HTERT RPE-1 (cell line): ENCODE measurements around the gene NADK.

Experiments
- in situ Hi-C: fragments of 300-500 bp; cut with MboI; formaldehyde crosslinking; loops from 4 replicates; pipeline ENCODE4 v1.14.3; 2020; ENCODE audit warnings: low sequenced_read_pairs

Gene NADK

GRCh38 chr1:1786836-1787605, 8.8 kb upstream of the NADK start:
- in situ Hi-C loops, result no loop called here

DNA sequence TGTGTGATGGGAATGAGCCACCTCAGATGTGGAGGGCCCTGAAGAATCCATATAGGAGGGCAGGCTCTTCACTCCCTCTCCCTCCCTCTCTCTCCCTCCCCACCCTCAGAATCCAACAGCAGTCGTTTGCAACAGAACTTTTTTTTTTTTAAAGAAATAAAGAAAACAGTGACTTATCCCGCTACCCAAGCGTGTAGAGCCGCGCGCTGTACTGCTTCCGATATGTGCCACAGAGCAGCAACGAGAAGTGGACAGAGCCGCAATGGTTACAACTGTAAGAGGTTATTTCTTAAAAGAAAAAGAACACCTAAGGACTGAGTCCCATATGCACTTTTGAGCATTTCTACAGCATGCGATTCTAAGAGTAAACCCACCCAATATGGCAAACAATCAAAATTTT, 7.4 kb upstream of the NADK start:
- in situ Hi-C loops, result no loop called here

GRCh38 chr1:1784933-1785332, 6.7 kb upstream of the NADK start:
- in situ Hi-C loops, result no loop called here

DNA sequence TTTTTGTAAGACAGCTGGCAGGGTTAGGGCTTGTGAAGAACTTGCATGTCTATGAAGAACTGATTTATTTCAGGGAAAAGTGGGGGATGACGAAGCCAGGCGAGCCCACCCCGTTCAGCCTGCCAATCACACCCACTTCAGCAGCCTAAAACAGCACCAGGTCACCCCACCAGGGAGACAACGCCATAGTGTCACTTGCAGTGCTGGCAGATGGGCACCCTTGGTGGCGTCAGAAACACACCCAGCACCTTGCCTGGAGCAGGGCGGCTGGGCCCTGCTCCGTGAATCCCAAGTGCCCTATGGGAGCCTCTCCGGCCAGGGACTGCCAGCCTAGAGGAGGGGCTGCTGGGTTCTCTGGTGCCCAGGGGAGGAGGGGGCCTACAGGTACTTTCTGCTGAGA, 5.0 kb upstream of the NADK start:
- in situ Hi-C loops, result no loop called here

DNA sequence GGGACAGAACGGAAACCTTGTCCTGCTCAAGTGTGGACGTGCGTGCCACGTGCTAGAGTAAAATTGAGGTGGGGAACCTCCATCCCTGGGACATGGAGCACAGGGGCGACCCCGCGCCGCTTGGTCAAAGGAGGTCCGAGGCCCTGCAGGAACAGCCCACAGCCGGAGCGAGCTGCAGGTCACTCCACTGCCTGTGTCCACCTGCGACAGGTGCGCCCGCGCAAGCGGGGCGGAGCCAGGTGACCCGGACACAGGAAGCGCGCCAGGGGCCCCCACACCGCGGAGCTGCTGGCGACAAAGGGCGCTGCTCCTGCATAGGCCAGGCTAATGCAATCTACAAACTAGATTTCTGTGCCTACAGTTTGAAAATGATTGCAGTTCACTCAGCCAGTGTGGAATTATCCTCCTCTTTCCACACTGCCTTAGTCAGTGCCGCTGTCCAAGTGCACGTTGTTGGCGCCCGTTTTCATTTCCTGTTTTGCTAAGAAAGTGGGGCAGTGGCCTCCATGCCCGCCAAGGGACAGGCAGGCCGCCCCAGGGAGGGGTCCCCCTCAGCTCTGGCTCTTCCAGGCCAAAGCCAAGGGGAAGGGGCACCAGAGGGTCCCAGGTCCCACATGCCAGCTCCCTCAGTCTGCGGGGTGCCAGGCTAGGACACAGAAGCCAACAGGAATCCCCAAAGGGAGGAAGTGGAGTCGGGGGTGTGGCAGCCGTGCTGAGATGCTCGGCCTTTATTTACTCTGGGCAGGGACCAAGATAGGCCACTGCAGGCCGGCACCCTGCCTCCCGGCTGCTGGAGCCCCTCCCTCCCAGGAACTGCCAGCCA, 4.3 kb upstream of the NADK start:
- in situ Hi-C loops, result no loop called here

DNA sequence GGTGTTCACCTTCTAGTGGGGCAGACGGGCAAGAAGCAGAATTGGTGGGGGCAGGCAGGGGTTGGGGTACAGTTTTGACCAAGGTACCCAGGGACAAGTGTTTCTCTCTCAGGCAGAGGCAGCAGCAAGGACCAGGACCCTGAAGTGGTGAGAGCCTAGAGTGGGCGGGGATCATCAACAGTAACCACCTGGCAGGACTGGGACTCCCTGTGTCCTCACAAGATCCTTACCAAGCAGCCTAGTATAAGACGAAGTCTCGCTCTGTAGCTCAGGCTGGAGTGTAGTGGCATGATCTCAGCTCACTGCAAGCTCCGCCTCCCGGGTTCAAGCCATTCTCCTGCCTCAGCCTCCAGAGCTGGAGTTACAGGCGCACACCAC, 3.2 kb upstream of the NADK start:
- in situ Hi-C loops, result no loop called here

DNA sequence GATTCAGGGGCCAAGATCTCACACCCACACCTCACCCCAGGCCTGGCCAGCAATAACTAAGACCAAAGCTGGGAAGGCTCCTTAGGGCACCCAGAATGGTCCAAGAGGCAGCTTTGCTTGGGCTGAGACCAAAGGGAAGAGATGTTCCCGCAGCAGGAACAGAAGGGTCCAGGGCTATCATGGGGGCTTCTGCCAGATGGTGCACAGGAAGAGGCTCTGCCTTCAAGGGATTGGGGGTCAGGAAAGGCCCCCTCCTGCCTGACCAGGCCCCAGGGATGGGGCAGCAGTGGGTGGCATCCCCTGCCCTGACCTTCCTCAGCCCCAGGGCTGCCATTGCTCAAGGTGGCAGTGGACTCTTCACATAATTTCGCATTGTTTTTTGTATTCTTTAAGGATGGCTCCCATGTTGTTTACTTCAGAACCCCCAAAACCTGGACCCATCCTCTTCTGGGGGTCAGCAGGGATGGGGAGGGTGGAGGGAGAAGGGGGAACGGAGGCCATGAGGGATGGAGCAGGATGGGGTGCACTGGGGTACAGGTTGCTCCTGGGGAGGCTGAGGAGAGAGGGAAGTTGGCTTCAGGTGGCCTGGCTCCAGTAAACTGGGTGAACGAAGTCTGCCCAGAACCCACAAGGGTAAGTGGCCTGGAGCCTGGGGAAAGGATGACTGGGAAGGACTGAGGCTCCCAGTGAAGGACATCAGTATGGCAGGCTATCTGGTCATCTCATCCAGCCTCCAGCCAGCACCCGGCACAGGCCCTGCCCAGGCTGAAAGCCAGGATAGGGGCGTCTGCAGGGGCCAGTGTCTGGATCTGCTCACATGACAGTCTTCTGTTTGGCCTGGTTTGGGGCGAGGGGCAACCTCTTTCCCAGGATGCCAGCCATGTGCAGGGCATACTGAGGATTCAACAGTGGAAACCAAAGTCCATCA, 2.6 kb upstream of the NADK start:
- in situ Hi-C loops, result no loop called here

GRCh38 chr1:1779691-1780597, 1.7 kb upstream of the NADK start:
- in situ Hi-C loops, result no loop called here

DNA sequence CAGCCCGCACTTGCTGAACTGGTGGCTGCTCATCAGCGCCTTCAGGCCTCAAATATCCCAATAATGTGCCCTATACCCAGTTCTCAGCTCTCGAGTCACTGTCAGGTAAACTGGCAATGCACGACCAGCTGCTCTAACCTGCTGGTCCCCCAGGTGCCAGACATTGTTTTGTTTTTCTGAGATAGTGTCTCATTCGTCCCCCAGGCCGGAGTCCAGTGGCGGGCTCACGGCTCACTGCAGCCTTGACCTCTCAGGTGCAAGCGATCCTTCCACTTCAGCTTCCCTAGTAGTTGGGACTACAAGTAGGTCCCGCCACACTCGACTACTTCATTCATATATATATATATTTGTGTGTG, 1.0 kb upstream of the NADK start:
- in situ Hi-C loops, result no loop called here

DNA sequence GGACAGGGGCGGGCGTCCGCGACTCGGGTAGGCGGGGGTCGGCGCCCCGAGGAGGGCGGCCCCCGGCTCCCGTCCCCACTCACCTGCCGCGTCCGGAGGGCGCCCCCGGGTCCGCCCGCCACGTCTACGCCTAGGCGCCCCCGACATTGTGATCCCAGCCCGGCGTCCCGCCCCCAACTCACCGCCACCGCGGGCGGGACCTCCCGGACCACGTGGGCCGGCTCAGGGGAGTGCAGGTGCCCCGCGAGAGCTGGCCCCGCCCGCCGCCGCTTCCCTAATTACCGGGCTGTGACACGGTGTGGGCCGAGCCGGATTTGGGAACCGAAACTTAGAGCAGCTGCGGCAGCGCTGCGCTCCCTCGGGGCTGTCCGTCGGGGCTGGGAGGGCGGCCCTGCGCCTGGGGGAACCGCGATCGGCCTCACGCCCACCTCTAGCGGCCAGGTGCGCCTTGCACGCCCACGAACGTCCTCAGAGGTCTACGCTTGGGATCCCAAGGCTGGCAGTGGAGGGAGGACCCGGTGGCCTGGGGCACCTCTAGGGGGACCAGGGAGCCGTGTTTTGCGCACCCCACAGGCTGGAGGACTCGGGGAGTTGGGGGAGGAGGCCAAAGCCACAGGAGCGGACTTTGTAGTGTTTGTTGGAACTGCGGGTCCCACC, 521 bp upstream of the NADK start:
- in situ Hi-C loops, result no loop called here

GRCh38 chr1:1777583-1777899, 729 bp downstream of the NADK start:
- in situ Hi-C loops, result no loop called here

GRCh38 chr1:1776672-1777582, 1.3 kb downstream of the NADK start:
- in situ Hi-C loops, result no loop called here

GRCh38 chr1:1775327-1776226, 2.7 kb downstream of the NADK start:
- in situ Hi-C loops, result no loop called here

DNA sequence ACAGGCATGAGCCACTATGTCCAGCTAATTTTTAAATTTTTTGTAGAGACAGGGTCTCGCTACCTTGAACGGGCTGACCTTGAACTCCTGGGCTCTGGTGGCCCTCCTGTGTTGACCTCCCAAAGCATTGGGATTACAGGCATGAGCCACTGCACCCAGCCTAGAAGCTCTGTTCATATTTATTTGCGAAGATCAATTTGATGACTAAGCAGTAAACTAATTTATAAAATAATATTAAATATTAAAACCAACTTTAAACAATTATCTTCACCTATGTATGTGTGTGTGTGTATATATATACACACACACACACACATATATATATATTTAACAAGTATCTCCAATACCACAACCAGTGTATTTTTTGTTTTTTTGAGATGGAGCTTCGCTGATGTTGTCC, 4.4 kb downstream of the NADK start:
- in situ Hi-C loops, result no loop called here

- in situ Hi-C loops, result no loop called here
Measured at GRCh38 chr1:1771096-1771495, 7.2 kb downstream of the NADK start.

DNA sequence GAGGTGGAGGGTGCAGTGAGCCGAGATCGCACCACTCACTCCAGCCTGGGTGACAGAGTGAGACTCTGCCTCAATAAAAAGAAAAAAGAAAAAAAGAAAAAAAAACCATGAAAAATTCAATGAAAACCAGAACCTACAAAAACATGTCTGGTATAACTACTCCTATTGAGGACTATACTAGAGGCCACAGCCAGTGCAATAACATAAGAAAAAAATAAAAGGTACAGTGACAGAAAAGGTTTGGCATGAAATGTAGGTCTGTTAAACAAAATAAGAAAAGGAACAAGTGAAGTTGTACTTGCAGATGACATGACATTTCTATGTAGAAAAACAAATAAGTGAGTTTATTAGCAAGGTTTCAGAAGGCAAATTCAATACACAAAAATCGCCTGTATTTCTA, 8.2 kb downstream of the NADK start:
- in situ Hi-C loops, result no loop called here

DNA sequence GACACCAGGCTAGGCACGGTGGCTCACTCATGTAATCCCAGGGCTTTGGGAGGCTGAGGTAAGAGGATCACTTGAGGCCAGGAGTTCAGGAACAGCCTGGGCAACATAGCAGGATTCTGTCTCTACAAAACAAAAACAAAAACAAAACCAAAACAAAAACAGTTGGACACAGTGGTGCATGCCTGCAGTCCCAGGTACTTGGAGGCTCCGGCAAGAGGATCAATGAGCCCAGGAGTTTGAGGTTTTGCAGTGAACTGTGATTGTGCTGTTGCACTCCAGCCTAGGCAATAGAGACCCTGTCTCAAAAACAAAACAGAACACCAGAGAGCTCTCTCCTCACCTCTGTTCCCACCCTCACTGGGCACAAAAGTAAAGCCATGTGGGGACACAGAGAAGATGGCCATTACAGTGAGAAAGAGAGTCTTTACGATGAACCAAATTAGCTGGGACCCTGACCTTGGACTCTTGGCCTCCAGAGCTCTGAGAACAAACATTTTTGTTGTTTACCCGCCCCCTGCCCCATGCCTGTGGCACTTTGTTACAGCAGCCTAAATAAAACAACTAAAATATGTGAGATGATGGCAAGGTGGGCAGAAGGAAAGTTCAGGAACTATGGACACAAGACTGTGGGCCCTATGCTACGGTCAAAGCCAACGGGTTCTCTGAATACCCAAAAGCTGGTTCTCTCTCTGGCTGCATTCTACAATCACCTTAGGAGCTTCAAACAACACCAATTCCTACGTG, 9.8 kb downstream of the NADK start:
- in situ Hi-C loops, result no loop called here
